Stimulated activated CD4-positive, alpha-beta T cell treated with anti-CD3 and anti-CD28 coated beads, Interleukin-15, amount 100 ng/mL, for 48 hours (primary cell): ENCODE results near the gene ADCY5.
A peak's percentile ranks its signal among the peaks of the same experiment; 100 is the strongest.
"Not testable (repeated sequence)": the region's sequence is repeated elsewhere in the genome, so short reads cannot be mapped to it uniquely, and the experiment has no call there.

Source experiments
- DNase-seq, 2 donors: peaks; one replicate each; pipeline ENCODE4 v3.0.0-alpha.2; 2020; ENCODE audit warnings: low read depth in 2 of 2

Gene ADCY5

DNA sequence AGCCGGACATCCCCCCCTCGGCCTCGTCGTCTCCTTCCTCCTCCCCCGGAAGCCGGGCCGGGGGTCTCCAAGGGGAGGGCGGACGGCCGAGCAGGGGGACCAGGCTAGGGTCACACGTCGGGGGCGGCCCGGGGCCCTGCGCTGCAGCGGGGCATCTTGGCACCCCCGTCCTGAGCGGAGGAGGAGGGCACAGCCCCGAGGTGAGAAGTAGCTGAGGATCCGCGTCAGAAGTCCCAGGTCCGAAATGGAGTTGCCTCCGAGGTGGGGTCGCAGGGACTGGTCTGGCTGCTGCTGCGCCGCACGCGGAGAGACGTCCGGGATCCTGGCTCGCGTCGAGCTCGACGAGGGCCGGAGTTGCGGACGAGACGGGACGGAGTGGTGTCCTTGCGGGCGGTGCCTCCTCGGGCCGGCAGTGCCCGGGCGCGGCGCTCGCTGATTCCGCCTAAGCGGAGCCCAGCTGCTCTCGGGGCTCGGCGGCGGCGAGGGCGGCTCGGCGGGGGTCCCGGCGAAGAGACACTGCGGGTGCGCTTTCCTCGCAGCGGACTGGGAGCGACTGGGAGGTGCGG is at the start of gene ADCY5:
Gene ADCY5, minus strand, starts transcription at position 555 of the 566 bp plus-strand sequence. Its CDS starts 545 bp downstream, at position 10.
- DNase-seq = no peak

- no peak for DNase-seq
Measured at GRCh38 chr3:123493912-123494311, 45.0 kb upstream of the ADCY5 start.

- DNase-seq = no peak
Measured at GRCh38 chr3:123491966-123492587, 43.2 kb upstream of the ADCY5 start.

DNA sequence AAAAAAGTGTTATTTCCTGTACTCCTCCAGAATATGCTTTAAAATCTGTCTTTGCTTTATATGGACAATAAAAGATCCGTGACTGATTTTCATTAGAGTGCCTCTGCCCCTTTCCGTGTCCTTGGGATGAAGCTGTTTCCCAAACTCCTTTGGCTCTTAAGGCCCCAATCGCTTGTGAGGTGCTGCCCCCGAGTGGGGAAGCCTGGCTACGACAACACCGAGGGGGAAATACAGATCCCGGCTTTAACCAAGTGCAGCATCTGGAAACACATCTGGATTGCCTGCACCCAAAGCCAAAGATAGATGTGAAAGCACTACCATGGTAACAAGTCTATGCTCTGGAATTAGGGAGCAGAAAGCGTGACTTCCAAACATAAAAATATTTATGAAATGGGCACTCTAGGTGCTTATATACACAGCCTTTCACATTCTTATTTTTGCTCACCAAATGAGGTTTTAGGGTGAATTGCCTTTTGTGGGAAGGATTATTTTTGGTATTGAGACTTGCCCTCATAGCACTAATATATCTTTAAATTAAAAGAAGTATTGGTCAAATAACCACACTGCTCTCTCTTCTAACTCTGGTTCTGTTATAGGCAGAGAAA is 40.6 kb upstream of the ADCY5 start:
- peak; percentile 5 to 22 for DNase-seq

GRCh38 chr3:123488645-123489347 is 39.9 kb upstream of the ADCY5 start:
- no peak for DNase-seq

GRCh38 chr3:123487063-123487462 is 38.2 kb upstream of the ADCY5 start:
- not testable (repeated sequence) for DNase-seq

- no peak for DNase-seq
Measured at GRCh38 chr3:123486460-123486859, 37.6 kb upstream of the ADCY5 start.

- no peak for DNase-seq
Measured at GRCh38 chr3:123485551-123485950, 36.7 kb upstream of the ADCY5 start.

DNA sequence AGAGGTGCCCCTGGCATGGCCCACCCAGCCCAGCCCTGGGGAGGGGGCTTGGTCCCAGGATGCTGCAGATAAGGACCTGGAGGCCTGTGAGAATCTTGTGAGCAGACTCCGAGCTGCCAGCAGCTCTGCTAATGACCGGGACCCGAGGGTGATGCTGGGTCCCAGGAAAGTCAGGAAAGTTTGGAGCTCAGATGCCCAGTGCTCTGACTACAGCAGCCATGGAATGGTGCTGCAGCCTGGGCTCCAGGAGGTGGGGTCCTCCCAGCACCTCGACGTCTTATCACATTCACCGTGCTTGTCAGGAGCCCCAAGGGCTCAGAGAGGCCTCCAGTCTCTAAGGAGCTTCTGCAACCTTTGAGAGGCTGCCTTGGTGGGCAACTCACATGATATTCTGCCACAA is 34.3 kb upstream of the ADCY5 start:
- no peak for DNase-seq

GRCh38 chr3:123481722-123482457 is 33.0 kb upstream of the ADCY5 start:
- DNase-seq = no peak

- no peak for DNase-seq
Measured at GRCh38 chr3:123481071-123481470, 32.2 kb upstream of the ADCY5 start.

GRCh38 chr3:123480428-123480827 is 31.5 kb upstream of the ADCY5 start:
- no peak for DNase-seq

- DNase-seq = no peak
Measured at GRCh38 chr3:123479891-123480290, 31.0 kb upstream of the ADCY5 start.

GRCh38 chr3:123478314-123478713 is 29.4 kb upstream of the ADCY5 start:
- DNase-seq = no peak

DNA sequence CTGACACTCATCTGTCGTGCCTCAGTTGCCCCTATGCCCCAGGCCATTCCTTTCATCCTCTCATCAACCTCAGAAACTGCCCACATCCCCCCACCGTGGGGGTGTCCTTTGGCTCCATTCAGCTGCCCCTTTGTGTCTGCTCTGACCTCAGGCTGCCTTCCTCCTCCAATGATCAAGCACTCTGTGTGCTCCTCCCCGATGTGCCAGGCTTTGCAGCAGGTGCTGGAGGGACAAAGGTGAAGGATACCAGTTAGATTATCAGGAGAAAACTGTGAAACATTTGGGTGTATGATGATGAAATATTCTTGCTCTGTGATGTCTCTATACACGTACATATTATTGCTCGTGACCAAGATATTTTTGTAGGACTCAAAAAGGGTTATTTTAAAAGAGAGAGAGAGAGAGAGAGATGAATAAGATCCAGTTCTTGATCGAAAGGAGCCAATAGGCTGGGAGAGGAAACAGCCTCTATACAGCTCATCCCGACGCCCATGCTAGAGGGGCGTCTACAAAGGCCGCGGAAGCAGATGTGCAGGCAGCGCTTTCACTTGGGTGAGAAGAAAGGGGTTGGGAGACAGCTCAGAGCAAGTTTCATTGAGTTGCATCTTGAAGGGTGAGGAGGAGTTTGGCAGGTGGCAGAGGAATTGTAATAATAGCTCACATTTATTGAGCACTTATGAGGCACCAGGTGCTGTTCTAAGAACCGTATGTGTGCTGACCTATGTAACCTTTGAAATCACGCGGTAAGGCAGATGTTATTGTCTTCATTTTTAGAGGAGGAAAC is 28.3 kb upstream of the ADCY5 start:
- DNase-seq = no peak

DNA sequence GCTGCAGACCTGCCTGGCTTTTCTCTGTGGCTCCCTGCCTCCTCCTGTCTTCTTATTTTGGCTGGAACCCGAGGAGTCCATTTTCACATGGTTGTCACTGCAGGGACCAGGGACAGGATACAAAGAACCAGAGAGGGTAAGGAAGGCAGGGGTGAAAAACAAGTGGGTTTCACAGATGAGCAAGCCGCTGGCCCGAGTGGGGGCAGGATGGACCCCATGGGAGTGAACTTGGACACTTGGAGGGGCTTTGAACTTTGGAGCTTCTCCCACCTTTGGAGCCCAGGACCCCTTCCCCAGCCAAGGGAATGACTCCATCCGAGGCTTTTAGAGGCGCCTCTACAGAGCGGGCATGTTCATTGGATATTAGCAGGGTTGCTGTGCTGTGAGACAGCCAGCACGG is 26.9 kb upstream of the ADCY5 start:
- DNase-seq = no peak

DNA sequence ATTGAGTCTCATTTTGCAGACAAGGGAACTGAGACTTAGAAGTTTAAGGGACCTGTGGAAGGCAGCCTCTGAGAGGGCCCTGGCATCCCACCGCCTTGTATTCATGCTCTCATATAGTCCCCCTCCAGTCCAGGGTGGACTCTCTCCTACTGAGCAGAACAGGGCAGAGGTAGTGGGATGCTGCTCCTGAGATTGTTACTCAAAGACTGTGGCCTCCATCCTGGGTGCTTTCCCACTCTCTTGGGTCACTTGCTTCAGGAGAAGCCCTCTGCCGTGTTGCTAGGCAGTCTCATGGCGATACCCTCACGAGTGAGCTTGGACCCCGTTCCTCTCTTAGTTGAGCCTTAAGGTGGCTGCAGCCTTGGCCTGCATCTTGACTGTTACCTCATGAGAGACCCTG is 22.2 kb upstream of the ADCY5 start:
- DNase-seq = no peak

GRCh38 chr3:123469323-123469995 is 20.6 kb upstream of the ADCY5 start:
- DNase-seq = no peak

- DNase-seq = no peak
Measured at GRCh38 chr3:123467046-123467445, 18.2 kb upstream of the ADCY5 start.

GRCh38 chr3:123464211-123464610 is 15.3 kb upstream of the ADCY5 start:
- no peak for DNase-seq

GRCh38 chr3:123459862-123460261 is 11.0 kb upstream of the ADCY5 start:
- DNase-seq = no peak
